ENCODE data around the gene FAM227A.

DNA sequence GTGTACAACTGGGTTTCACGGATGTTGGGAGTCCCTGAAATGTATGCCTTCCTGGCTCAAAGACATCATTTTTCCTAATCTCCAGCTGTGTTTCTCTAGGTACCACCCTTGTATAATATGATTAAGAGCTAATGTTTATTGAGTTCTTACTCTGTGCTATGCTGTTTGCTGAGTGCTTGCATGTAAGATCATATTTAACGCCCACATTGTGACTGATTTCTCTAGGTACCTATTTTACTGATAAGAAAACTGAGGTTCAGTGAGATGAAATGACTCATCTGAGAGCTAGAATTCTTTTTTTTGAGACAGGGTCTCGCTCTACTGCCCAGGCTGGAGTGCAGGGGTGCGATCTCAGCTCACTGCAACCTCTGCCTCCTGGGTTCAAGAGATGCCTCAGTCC is 42.6 kb downstream of the FAM227A start:
- TF ChIP-seq EP300 (IDR thresholded peaks at IDR 0.05): no peak
- no peak for TF ChIP-seq POLR2A (IDR thresholded peaks at IDR 0.05)
- no peak for TF ChIP-seq POLR2AphosphoS5 (IDR thresholded peaks at IDR 0.05)
